HL-60/S4 treated with phorbol 12-myristate 13-acetate at 8.2 ng/mL for 4 days and 3 days (cell line): ENCODE data around the gene MRFAP1.

Source experiments
- in situ Hi-C: fragments of 300-500 bp; cut with MboI; formaldehyde crosslinking; loops from 2 replicates; pipeline ENCODE4 v1.15.0; 2022; ENCODE audit warnings: low sequenced_read_pairs

The MRFAP1 gene

GRCh38 chr4:6689506-6689960, 49.0 kb downstream of the MRFAP1 start:
- in situ Hi-C loops = no loop called here
